Measurements from ENCODE around the gene MCAM.

Gene MCAM

DNA sequence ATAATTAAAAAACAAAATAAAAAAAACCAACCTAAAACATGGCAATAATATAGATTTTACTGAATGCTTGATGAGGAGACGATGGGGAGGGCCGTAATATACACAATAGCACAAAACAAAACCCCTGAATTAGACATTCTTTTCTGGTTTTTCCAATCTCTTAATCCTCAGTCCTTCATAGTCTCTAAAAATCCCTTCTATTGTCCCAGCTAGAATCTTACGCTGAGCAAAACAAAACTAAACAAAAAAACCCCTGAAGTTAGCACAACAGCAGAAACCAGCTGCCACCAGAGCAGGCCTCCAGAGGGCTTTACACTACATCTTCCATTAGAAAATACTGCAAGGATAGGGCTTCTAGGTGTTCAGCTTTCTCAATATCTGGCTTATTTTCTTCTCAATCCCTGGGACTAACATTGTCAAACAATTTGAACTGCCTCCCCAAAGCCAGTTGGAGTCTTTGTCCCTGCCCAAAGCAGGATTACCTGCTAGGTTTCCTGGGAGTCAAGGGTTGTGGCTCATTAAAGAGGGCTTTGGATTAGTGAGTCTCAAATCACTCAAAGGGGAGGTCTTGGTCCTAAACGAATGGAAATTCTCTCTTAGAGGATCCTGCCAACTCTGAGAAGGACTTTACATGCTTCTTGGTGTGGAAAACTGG lies 15.3 kb upstream of the MCAM start:
- FAIRE-seq (no peak), DNase-seq (ENCODE audit: low spot score) (no peak)

DNA sequence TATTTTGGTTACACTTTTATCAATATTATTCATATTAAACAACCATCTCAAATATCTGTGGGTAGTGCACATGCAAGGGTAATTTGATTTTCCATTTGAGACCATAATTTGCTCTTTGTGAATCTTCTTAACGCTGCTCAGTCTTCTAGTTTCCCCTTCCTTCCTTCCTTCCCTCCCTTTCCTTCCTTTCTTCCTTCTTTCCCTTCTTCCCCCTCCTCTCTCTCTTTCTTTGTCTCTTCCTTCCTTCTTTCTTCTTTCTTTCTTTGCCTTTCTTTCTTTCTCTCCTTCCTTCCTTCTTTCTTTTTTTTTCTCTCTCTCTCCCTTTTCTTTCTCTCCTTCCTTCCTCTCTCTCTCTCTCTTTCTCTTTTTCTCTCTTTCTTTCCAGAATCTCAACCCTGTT lies 13.3 kb upstream of the MCAM start:
- FAIRE-seq, result no peak
- DNase-seq (ENCODE audit: low spot score), result no peak

DNA sequence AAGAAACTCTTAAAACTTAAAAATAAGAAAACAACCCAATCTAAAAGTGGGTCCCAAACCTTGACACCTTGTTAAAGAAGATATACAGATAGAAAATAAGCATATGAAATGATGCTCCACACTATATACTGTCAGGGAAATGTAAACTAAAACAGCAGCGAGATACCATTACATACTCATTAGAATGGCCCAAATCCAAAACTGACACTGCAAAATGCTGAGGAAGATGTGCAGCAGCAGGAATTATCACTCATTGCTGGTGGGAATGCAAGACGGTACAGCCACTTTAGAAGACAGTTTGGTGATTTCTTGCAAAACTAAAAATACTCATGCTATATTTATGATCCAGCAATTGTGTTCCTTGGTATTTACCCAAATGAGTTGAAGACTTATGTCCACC lies 12.4 kb upstream of the MCAM start:
- DNase-seq (ENCODE audit: low spot score), result no peak
- FAIRE-seq, result no peak

DNA sequence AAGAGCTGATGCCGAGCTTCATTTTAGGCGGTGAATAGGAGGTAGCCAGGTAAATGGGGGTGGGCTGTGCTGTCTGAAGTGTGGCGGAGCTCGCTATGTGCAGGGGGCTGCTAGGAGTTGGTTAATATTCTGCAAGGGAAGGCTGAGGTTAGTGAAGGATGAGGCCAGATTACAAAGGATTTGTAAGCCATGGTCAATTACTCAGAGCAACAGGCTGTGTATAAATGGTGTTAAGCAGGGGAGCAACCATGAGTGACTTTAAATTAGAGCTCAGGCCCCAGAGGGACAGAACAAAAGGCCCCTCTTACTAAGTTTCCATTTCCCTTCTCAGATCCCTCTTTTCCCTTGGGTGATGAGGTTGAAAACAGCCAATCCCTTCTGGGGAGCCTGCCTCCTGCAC lies 7.3 kb upstream of the MCAM start:
- no peak for DNase-seq (ENCODE audit: low spot score)
- no peak for FAIRE-seq

DNA sequence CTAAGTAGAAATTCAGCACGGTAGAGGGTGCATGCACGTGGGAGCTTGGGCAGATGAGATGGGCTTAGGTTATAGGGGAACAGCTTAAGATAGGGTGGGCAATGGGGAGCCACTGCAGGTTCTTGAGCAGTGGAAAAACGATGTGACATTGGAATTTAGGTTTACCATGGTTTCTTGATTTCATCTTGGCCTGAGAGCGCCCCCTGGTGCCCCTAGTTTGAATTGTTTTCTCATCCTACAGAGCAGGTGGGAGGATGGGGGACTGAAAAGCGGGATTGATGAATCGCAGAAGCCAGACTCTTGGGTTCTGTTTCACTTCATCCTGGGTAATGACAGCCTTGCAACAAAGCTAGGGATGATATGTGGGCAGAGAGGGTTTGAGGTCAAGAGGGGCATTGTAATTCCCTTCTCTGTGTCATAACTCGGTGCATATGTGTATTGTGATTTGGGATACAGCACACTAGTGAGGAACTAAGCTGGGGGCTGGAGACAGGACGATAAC lies 6.7 kb upstream of the MCAM start:
- DNase-seq (ENCODE audit: low spot score), result peak; percentile 40
- no peak for FAIRE-seq

DNA sequence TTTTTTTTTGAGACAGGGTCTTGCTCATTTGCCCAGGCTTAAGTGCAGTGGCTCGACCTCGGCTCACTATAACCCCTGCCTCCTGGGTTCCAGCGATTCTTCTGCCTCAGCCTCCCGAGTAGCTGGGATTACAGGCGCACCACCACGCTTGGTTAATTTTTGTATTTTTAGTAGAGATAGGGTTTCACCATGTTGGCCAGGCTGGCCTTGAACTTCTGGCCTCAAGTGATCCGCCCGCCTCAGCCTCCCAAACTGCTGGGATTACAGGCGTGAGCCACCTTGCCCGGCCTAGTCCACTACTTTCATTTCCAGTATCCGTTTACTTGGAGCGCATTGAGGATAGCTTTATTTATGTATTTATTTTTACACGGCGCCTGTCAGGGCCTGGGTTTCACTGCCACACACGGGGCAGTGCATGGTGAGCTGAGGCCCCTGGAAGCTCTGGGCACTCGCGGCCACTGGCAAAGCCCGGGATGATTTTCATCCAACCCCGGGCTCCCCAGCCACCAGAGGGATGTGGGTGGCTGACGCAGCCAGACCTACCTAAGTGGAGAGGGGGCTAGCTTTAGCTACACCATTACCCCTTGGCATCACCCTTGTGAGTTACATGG lies 6.1 kb upstream of the MCAM start:
- DNase-seq (ENCODE audit: low spot score) (no peak), FAIRE-seq (no peak)

DNA sequence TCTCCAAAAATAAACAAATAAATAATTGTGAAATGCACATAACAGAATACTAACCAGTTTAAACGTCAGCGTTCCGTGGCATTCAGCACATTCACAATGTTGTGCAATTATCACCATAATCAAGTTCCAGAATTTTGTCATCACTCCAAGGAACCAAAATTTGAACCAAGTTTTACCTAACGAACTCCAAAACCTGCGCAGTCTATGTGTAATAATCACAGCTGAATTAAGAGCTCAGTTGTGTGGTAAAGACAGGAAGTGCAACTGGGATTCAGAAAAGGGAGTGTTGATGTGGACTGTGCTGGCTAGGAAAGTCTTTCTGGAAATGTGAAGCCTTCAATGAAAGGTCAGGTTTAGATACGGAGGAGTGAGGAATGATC lies 5.4 kb upstream of the MCAM start:
- DNase-seq (ENCODE audit: low spot score) (no peak), FAIRE-seq (no peak)

DNA sequence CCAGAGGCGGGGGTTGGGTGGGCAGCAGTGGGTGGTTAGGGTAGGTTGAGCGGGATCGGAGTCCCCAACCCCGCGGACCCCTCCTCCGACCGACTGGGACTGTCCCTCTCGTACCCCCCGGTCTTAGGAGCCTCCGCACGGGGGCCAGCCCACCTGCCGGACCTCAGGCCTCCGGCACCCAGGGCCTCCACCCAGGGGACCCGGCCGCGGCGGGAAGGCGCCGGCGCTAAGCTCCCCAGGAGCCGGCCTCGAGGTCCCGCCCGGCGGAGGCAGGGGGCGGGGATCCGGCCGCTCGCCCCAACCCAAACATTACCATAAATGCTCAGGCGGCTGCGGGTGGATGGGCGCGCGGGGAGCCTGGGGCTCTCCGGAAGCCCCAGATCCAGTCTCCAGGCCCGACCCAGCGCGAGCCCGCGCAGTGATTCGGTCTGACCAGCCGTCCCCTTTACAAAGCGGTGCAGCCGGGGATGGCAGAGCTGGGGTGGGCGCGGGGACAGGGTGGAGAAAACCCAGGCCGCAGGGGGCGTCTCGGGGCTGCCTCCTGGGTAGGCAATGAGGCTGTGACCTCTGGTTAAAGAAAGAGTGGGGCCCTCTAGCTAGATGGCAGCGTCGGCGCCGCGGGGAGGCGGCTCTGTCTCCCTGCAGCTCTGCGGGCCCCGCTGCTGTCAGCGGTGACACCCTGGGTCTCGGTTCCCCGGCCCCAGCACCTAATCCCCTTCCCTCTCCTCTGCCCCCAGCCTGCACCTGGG lies 4.0 kb upstream of the MCAM start:
- DNase-seq (ENCODE audit: low spot score) (no peak), FAIRE-seq (no peak)

DNA sequence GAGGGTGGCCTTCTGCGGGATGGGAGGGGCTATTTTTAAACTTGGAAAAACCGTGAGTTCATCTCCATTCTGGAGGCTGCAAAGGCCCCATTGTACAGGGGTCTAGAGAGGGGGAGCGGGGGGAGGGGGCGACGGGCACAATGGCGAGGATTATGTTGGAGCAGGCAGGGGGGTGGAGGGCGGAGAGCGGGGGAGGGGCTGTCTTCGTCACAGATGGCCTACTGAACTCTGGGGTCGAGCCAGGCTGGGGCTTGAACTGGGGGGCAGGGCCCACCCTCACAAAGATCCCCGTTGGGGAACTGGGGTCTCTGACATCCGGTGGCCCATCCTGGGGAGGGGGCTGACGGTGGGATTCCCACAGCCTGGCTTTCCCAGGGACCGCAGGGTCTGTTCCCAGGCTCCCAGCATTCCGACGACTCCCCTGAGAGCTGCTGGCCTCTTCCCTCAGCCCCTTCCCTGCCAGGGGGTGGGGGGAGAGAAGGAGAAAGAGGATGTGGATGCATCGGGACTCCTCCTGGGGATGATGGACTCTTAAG lies 3.4 kb upstream of the MCAM start:
- FAIRE-seq (no peak), DNase-seq (ENCODE audit: low spot score) (no peak)

DNA sequence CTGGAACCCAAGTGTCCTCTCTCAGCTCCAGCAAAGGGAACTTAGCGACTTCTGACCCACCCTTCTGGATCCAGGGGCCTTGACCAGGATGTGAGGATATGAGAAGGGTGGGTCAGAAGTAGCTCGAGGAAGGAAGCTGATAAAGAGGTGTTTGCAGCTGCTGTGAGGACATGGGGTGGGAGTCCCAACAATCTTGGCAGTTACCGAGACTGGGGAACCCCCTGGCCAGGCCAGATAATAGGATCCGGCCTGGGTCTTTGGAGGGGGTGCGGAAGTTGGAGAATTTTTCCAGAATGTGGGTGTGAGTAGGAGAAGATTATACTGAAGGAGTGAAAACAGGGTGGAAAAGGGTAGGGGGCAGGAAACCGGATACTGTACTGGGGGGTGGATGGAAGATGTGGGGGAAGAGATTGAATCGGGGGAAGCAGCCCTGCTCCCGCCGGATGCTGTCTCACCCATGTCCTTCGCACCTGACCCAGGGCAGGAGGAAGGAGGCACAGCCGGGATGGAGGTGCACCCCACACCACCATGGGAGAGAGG lies 2.8 kb upstream of the MCAM start:
- no peak for DNase-seq (ENCODE audit: low spot score)
- no peak for FAIRE-seq

DNA sequence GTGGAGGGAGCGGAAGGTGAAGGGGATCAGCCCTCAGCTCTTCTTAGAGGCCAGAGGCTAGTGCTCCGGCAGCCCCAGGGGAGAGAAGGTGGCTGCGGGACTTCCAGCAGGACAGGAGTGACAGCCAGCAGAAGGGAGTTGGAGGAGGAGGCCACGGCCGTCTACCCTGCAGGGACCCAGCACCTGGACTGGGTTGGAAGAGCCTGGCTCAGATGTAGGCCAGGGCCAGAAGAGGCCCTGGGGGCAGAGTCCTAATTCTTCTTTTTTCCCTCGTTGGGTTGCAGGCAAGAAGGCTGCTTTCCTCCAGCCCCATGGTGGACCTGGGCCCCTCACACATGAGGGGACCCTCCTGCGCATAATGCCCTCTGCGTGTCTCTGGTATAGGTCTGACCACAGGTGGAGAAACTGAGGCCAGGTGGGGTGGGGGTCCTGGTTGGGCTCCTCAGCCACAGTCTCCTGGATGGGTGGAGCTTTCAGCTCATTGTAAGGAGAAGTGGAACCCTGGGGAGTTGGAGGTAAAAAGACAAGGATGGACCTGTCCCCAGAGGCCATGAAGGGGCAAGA lies 2.3 kb upstream of the MCAM start:
- no peak for FAIRE-seq

DNA sequence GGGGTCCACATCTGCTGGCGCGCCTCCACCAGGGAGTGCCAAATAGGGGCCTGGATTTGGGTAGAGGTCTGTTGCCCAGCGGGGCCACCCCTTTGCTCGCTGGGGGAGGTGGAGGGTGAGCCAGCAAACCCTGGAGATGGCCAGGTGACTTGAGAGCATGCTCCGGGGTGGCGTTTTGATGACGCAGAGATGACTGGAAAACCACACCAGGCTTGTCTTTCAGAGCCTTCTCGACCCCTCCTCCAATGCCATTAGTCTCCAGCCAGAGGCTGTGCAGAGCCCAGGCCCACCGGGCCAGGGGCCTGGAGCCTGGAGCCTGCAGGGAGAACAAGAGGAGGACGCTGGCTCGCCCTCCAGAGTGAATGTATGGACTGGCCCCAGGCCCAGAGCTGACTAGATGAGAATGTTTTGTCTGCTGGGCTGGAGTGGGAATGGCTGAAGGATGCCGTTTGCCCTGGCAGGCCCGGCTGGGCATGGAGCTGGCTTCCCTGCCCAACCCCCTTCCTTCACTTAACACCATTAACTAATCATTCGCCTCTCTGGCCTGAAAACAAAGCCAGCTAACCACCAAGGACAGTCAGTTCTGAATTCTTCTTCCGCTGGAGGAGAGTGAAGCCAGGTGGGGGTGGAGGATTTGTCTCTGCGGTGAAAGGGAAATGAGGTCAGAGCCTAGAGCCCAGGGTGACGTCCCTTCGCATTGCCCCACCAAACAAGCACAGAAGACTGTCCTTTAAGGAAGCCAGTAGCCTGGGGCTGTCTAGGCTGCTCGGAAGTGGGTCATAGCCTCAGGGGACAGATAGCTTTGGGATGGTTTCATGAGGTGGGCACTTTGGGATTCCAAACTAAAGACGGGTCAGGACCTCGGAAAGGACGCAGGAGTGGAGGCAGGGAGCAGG lies 1.6 kb upstream of the MCAM start:
- DNase-seq (ENCODE audit: low spot score) (peak; percentile 42), FAIRE-seq (no peak)

More for the DNA sequence above, 2.3 kb upstream of the MCAM start:
- no peak for DNase-seq (ENCODE audit: low spot score)

DNA sequence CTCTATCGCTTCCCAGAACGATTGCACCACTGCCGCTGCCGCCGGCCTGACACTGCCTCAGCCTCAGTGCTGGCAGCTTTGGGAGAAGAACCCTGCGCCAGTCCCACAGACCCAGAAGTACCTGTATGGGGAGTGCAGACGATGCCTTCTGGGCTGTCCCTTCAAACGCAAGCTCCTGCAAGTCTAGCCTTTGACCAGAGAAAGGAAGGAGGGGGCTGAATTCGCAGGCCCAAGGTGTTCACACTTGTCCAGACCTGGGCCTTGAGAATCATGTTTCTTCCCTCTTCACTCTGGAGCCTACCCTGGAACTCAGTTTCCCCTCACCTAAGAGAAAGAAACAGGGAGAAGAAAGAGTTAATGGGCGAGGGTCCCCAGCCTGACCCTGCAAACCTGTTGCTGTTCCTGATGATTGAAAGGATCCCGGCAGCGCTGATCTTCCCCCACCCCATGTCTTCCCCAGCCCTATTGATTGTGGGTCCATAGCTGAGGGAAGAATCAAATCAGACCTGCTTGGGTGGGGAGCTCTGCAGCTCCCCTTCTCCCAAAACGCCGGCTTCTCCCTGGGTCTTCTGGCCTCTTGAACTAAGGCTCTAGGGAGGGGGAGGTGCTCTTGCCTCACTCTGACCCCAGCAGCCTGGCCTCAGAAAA lies 786 bp upstream of the MCAM start:
- FAIRE-seq (no peak), DNase-seq (ENCODE audit: low spot score) (no peak)

DNA sequence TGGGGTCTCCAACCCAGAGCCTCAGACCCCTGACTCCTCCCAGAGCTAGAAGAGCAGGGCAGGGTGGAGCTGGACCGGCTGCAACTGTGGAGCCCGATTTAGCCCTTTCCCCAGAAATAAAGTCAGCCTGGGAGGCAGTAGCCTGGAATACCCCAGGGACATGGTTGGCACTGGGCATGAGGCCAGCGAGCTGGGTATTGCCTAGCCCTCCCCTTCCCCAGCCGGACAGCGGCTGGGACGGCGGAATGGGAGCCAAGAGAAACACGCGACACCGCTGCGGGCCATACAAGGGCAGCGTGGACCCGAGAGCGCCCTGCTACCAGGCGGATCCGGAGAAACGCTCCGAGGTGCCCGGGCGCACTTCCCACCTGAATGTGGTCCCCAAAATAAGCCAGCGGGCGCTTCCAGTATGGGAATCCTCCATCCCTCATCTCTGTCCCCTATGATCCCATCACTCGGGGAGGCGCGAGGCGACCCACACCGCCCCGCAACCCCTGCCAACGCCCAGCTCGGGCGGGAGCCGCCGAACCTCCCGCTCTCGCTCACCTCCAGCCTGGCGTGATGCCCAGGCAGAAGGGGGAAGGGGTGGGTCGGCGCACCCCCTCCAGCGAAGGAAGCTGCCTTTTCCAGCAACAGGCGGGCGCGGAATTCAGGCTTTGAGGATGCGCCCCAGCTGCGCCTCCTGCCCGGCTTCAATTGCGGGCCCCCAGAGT lies 758 bp downstream of the MCAM start:
- no peak for FAIRE-seq
- DNase-seq (ENCODE audit: low spot score), result peak; percentile 42

DNA sequence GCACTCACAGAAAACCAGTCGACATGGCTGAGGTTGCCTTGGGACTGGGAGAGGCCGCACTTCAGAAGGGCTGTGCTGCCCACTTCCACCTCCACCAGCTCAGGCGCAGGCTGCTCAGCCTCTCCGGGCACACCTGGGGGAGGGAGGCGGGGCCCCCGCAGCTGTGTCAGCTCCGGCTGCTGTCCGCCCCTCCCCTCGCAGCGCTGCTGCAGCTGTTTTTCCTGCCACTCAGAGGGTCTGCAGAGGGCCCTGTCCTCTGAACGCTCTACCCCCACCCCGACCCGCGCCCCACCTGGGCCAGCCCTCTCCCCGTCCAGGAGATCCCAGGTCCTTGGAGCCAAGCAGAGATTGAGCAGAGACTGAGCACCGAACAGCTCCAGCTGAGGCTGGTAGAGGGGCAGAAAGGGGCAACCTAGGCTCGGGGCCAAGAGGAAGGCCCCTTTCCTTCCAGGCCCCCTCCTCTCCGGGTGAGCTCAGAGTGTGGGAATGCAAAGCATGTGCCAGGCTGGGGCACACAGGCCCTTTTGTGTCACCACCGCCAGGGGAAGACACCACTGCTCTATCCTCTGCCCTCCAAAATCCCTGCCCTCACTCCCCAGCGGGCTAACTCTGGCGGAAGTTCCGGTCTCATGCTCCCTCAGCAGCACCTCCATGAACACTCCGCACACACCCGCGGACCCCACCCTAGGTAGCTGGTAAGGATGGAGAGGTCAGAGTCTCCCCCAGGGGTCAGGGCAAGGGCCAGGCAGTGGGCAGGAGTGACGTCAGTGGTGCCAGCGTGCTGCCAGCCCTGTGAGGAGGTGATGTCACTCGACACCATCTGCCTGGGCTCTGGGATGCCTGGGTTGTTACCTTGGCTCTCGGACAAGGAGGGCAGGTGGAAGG lies 1.6 kb downstream of the MCAM start:
- DNase-seq (ENCODE audit: low spot score), result peak; percentile 81
- FAIRE-seq, result no peak

DNA sequence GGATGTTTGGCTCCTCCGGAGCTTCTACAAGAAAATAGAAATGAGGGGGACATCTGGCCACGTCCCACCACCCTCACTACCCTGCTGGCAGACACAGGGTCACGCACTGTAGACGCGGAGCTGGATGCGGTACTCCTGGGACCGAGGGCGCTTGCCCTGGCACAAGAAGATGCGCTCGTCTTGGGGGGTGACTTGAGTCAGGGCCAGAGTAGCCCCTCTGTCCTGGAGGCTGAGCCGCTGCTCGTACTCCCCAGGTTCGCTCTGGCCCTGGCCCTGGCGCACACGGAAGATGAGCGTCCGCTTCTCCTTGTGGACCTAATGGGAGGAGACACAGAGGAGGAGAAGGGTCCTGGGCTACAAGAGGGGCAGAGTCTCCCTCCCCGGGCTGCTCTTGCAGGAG lies 2.2 kb downstream of the MCAM start:
- FAIRE-seq (no peak), DNase-seq (ENCODE audit: low spot score) (no peak)

DNA sequence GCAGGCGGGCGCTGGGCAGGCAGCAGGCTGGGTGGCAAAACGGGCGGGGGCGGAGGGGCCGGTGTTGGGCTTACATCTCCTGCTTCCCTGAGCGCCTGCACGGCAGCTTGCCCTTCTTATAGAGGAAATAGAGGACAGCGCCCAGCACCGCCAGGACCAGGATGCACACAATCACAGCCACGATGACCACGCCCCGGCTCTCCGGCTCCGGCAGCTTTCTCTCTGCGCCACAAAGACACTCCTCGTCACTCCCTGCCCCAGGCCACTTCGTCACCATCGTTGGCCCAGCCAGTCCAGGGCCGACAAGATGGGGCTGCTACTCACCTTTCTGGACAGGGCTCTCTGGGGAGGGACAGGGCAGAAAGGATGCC lies 6.3 kb downstream of the MCAM start:
- FAIRE-seq (no peak), DNase-seq (ENCODE audit: low spot score) (no peak)

DNA sequence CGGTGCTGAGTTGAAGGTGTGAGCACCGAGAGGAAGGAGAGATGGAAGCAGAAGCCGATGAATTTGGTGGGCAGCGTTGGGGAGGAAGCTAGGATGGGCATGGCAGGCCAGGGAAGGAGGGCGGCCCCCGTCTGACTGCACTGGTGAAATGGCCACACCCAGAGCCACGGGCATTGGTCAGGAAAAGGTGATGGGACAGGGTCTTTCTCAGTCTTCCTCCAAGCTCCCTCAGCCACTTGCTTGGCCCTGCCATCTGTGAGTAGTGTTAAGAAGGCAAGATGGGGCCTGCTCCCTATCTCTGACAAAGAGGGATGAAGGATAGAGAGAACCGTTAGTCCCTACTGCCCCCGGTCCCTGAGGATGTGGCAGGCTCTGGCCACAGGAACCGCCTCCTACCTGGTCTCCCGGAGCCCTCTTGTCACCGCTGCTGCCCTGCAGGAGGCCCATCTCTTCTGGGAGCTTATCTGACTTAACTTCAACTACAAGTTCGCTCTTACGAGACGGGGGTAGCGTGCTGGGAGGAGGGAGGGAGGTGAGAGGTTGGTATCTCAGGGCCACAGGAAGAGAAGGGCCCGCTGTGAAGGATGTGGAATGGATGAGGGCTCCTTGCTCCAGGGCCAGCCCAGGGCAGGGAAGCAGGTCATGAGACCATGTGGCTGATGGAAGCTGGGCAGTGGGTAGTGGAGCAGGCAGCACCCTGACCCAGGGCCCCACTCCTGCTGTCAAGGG lies 6.8 kb downstream of the MCAM start:
- no peak for DNase-seq (ENCODE audit: low spot score)
- FAIRE-seq, result no peak

Data from urothelium cell line (cell line).